HG03066 (cell line): ENCODE results near the gene ERBB4.

Source experiments
- ATAC-seq: cut with Tn5 transposase; IDR thresholded peaks from one replicate; pipeline ENCODE4 v1.9.1; 2021; ENCODE audit warnings: low read depth; ENCODE audit not compliant: unreplicated experiment

Gene ERBB4

DNA sequence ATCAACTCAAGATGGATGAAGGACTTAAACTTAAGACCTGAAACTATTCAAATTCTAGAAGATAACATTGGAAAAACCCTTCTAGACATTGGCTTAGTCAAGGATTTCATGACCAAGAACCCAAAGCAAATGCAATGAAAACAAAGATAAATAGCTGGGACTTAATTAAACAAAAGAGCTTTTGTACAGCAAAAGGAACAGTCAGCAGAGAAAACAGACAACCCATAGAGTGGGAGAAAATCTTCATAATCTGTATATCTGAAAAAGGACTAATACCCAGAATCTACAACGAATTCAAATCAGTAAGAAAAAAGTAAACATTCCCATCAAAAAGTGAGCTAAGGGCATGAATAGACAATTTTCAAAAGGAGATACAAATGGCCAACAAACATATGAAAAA, 171.2 kb downstream of the ERBB4 start:
- no peak for ATAC-seq

DNA sequence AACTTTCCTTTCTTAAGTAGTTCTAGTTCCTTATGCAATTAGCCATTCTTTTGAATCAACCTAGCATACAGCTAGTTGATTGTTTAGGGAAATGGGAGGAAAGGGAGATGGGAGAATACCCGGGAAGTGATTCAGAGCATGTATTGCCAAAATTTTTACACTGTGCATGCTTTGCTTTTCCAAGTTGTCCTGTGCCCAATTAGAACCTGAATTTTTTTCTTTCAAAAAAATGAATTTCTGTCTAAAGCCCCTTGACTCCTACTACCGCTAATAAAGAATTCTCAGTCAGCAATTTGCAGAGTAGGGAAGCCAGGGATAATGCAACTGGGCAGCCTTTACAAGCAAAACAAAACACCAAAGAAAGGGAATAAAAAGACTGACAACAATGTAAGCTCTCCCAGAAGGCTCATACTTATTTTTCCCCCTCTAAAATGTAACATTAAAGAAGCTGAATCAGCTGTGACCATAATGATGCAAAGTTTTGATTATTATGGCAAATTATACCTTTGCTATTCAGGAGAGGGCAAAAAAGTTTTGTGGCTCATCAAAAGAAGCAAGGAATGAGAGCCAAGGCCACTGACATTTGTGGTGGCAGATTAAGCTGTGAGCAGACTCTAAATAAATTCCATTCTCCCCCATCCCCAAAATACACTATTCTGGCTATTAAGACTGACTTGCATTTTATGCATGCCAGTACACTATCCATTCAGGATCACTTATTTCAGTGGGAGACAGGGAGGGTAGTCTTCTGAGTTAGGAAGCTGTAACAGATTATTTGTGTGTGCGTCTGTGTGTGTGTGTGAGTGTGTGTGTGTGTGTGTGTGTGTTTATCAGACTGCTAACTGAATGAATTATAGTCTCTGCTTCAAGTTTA, 174.3 kb downstream of the ERBB4 start:
- ATAC-seq, result no peak

GRCh38 chr2:212361174-212361756, 177.3 kb downstream of the ERBB4 start:
- no peak for ATAC-seq

DNA sequence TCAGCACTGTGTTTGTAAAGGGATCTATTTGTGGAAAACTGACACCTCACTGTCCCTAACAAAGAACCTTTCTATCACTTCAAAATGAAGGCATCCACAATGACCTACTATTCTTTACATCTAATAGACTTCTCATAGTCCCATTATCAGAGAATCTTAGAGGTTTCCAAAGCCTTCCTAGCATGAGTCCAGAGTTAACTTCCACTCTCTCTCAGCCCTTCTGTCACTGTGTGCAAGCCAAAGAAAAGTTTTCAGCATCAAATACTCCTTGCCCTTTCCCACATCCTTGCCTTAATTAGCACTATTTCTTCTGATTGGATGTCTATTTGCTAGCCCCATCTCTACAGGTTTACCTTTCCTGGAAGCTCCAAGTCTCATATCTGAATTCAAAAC, 178.5 kb downstream of the ERBB4 start:
- ATAC-seq, result no peak

DNA sequence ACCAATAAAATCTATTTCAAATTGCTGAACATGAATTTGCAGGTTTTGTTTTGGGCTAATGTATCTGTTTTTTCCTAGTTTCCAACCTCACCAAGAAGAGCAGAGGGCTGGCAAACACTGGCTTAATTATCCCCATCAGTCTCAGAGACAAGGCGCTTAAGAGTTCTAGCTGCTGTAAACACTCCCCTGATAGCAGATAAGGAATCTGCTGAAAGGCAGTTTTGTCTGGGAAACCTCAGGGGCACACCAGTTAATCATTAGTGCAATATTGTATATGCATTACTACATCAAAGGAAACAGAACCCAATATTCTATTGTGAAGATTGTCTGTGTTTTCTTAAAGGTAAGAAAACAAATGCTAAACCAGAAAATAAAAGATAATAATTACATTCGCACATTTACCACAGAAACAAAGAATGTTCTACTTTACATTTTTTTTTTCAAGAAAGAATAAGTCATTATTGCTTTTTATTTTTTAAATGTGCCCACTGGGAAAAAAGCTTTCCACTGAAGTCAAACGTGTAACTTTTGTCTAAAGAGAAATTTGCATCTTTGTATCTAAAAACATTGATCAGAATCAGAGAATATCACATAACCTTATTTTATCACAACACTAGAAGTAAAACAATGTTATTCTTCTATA, 179.1 kb downstream of the ERBB4 start:
- no peak for ATAC-seq

- no peak for ATAC-seq
These were observed 181.0 kb downstream of the ERBB4 start for GRCh38 chr2:212357606-212358005.

DNA sequence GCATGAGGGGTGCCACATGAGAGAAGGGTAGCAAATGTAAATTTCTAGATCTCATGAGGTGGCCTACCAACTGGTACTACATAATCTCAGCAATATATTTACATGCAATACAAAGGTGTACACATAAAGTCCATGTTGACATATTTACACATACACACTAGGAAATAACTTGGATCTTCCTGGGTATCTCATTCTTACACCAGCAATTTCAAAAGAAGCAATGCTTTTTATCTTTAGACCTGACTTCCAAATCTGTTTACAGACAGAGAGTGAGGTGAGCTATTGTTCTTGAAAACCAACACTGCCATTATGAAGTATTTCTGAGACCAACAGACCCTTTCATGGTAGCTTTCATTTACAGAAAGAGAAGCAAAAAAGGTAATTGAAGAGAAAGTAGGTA, 184.2 kb downstream of the ERBB4 start:
- ATAC-seq, result no peak

- no peak for ATAC-seq
These were observed 190.1 kb downstream of the ERBB4 start for GRCh38 chr2:212348501-212348900.

GRCh38 chr2:212346865-212347264, 191.7 kb downstream of the ERBB4 start:
- no peak for ATAC-seq

DNA sequence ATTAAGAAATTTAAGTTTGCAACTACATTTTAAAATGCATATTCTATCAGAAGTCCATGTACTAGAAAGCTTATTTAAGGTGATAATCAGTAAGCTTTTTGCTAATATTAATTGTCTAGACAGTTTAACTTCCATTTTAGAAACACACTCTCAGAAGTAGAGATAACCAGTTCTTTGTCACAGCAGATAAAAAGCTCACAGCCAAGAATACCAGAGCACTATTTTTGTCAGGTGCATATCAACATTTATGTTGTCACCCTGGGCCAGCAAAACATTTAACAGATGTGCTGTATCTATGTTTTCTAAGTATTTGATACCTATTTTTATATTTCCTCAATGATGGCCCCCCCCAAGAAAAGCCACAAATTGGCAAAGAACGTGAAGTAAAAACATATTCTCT, 192.6 kb downstream of the ERBB4 start:
- ATAC-seq, result no peak

GRCh38 chr2:212344131-212344530, 194.5 kb downstream of the ERBB4 start:
- no peak for ATAC-seq

- ATAC-seq, result no peak
These were observed 195.4 kb downstream of the ERBB4 start for GRCh38 chr2:212343167-212343566.

DNA sequence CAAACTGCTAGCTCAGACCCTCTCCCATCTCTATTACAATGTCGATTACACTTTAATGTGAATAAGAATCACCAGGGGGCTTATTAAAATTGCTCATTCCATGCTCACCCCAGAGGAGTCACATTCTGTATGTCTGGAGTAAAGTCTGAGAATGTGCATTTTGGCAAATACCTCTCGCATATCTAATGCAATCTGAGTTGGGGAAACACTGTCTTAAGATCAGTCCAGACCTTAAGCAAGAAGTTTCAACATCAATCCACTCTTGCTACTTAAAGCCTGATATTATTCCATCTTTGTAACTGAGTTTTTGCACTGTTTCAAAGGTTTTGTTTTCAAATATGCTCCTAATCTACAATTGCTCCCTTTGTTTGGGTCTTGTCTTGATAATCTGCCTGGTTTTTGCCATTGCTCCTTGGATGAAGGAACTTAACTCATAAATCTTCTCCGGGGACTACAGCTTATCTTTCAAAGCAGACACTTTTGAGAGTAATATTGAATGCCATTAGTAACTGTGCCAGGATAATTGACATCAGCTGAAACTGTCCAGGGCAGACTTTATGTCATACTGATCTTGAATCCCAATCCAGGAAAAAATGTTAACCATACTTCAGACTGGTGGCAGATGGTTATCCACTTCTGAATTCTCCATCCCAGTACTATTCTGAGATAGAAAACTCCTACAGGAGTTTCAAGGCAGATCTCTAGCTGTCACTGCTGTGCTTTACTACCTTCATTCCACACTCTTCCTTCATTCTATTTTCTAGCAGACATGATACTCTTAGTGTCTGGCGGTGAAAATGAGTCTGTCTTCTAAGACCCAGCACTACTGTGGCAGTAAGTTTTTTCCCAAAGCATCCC, 200.9 kb downstream of the ERBB4 start:
- no peak for ATAC-seq

DNA sequence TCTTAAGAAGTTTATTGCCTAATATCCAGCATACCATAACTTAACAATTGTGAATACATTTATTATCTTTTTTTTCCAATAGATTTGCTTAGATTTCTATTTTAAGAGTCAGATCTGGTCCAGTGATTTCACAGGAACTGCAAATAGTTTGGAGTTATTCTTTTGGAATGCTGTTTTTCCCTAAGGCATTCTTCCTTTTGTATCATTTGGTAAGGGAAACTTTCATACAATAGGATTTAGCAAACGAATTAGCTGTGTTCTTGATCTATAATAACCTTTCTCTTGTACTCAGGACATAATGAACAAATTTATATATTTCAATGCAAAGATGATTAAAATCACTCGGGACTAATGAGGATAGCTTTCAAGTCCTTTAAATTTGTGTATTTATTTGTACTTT, 201.6 kb downstream of the ERBB4 start:
- no peak for ATAC-seq

DNA sequence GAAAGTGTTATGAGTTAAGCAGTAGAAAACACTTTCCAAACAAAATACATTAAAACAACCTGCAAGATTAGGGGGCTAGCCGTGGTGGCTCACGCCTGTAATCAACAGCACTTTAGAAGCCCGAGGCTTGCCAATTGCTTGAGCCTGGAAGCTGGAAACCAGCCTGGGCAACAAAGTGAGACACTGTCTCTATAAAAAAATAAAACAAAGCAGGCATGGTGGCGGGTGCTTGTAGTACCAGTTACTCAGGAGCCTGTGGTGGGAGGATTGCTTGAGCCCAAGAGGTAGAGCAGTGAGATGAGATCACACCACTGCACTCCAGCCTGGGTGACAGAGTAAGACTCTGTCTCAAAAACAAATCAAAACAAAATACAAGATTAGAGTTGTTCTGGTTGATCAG, 208.3 kb downstream of the ERBB4 start:
- ATAC-seq, result no peak

- no peak for ATAC-seq
These were observed 209.7 kb downstream of the ERBB4 start for GRCh38 chr2:212328712-212329496.

DNA sequence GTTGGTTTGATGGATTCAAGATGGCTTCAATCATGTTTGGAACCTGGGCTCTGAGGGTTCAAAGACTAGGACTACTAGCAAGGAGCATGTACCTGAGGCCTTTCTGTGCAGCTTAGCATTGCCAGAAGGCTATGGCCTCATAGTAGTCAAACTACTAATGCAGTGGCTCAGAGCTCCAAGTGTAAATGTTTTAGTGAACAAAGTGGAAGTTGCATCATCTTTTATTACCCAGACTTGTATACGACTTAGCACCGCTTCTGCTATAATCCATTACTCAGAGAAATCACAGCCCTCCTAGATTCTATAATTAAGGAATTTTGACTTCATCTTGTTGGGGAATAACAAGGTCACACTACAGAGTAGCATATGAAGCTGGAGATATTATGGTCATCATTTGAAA, 210.5 kb downstream of the ERBB4 start:
- ATAC-seq, result no peak

- no peak for ATAC-seq
These were observed 211.3 kb downstream of the ERBB4 start for GRCh38 chr2:212327171-212327809.

- ATAC-seq, result no peak
These were observed 220.0 kb downstream of the ERBB4 start for GRCh38 chr2:212318636-212319035.

DNA sequence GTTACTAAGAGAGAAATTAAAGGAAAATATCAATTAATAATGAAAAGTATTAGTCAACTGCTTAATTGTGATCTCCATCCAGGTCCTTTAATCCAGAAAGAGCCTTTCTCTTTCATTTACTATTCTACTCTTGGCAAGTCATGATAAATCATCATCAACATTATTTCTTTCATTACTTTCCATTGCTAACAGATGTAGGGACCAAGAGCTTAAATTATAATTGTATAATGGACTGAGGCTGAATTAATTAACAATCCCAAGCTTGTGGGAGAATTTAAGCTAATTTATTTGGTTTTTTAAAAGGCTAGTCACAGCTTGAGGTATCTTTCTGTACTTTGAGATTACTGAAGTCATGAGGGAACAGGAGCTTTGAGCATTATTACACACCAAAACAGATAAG, 223.9 kb downstream of the ERBB4 start:
- no peak for ATAC-seq
